Ecto neural progenitor cell (in vitro differentiated cells): ENCODE results near the gene WNT9A.
A peak's percentile ranks its signal among the peaks of the same experiment; 100 is the strongest.

Source experiments
- DNase-seq: peaks from one replicate; pipeline ENCODE4 v3.0.0-alpha.2; 2018; ENCODE audit warnings: low spot score

WNT9A gene

GRCh38 chr1:227941509-227942020 lies 6.2 kb downstream of the WNT9A start:
- DNase-seq, result peak; percentile 50

DNA sequence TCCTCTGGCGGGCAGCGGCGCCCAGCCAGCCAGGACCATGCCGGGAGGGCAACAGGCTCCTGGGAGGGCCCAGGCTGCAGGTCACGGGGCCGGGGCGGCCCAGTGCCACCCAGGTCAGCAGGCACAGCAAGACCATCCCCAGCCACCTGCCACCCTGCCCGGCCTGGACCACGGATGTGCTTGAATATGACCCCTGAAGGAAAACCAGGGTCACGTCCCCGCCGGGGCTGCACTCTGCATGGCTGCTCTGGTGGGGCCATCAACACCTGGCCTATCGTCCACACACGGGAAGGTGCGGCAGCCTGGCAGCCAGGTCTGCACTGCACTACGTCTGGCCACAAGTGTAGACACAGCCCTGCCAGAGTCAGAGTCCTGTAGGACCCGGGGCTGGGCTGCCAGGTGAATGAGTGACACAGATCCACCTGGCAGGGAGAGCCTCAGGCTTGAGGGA lies 6.9 kb downstream of the WNT9A start:
- peak; percentile 41 for DNase-seq

DNA sequence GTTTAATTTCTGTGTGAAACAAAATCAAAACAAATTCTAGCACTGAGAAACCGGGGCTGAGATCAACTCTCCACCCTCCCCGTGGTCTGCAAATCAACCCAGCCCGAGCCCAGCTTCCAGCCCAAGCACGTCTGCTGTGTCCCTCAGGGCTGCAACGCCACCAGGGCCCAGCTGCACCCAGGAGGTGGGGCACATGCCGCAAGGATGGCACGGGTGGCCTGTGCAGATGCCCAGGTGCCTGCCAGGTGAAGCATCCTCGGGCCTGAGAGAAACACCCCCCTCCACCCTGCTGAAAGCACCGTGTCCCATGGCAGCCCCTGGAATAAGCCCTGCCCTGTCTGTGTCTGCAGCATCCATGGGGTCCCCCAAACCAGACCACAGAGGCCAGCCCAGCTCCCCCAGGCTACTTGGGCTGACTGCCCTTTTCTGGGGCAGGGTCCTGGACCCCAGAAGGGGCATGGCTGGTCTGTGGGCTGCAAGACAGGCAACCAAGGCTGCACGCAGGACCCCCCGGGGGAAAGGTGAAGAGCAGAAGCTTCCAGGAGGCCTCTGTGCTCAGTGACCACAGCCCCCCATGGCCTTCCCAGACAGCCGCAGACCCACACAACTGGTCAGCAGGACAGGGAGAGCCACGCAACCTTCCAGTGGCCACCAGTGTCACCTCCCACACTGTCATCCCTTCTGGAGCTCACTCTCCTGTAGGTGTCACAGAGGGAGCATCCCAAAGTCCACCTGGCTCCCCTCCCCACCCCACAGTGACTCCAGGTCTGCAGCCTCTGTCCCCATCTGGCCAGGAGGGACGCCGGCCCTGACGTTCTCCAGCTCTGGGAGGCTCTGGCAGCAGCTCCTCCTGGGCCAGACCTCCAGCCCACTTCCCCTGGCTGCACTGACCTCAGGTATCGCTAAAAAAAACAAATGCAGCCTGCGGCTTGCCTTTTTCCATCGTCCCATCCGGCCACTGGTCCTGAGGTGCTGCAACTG lies 7.7 kb downstream of the WNT9A start:
- DNase-seq, result peak; percentile 39

- DNase-seq, result peak; percentile 48
Measured at GRCh38 chr1:227938911-227939790, 8.6 kb downstream of the WNT9A start.

DNA sequence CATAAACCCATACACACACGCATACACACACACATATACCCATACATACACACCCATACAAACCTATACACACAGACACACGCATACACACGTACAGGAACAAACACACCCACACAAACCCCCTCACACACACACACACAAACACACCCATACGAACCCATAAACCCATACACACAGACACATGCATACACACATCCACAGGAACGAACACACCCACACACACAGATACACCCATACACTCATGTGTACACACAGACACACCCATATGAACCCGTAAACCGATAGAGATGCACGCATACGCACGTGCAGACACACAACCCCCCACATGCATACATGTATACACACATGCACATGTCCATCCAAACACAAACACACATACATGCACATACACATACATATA lies 9.5 kb downstream of the WNT9A start:
- peak; percentile 27 for DNase-seq

- no peak for DNase-seq
Measured at GRCh38 chr1:227937838-227938145, 9.9 kb downstream of the WNT9A start.

GRCh38 chr1:227937031-227937837 lies 10.5 kb downstream of the WNT9A start:
- DNase-seq, result peak; percentile 40

- DNase-seq, result peak; percentile 34
Measured at GRCh38 chr1:227935826-227936225, 11.9 kb downstream of the WNT9A start.

DNA sequence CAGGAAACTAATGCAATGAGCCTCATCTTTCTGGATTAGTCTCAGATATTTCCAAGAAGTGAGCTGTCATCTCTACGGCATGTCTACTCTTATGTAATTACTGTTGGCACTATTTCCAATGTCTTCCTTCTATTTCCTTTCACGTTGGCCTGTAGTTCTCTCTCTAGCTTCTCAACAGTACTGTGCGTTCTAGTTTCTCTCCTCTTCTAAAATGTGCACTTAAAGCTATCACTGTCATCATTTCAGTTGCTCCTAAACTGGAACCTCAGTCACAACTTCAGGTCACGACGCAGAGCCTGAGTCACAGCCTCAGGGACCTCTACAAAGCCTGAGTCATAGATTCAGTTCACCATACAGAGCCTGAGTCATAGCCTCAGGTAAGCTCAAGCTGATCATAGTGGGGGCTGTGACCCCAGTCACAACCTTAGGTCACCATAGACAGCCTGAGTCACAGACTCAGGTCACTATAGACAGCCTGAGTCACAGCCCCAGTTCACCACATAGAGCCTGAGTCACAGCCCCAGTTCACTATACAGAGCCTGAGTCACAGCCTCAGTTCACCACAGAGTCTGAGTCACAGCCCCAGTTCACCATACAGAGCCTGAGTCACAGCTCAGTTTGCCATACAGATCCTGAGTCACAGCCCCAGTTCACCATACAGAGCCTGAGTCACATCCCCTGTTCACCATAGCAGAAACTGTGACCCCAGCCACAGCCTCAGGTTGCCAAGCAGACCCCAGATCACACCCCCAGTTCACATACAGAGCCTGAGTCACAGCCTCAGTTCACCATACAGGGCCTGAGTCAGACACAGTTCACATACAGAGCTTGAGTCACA lies 13.0 kb downstream of the WNT9A start:
- peak; percentile 19 for DNase-seq

- no peak for DNase-seq
Measured at GRCh38 chr1:227929751-227930472, 17.8 kb downstream of the WNT9A start.

DNA sequence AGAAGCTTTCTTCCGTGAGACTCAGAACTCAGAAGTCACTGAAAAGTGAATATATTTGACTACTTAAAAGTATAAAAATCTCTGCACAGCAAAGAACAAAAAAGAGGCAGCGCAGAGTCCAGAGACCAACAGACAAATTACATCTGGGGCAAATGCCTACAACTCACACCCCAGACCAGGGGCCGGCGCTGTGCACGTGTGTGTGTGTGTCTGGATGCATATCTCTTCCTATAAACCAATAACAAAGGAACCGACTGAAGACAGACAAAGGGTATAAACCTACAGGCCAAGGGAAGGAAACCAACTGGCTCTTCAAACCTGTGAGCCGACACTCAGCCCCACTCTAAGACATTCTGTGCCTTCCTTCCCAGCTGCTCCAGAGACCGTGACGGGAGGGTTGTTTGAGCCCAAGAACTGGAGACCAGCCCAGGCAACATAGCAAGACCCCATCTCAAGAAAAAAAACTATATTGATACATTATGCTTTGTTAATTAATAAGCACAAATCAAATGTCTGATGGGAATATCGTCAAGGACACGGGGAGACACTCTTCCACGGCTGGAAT lies 18.8 kb downstream of the WNT9A start:
- DNase-seq, result no peak

GRCh38 chr1:227927971-227928741 lies 19.6 kb downstream of the WNT9A start:
- no peak for DNase-seq

GRCh38 chr1:227926896-227927885 lies 20.5 kb downstream of the WNT9A start:
- no peak for DNase-seq

DNA sequence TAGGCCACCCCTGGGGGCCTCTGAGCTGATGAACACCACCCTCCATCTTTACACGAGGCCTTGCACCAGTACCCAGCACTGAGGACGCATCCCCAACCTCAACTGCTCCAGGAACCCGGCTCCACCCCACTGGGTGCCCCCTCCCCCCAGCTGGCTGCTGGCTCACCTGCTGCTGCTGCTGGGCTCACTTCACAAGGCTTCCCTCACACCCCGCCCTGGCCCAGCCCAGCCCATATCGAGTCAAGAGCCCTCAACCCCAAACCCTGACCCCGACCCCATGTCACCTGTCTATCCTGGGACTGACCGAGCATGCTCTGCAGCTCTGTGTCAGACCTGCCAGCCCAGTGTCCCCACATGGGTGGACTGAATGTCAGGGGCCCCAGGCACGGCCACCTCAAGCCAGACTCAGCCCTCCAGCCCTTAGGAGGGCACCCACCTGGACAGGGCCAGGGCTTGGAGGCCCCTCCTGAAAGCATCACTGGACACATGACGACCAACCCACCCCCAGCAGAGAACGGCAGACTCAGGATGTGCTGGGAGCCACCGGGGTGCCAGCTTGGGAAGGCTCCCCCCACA lies 21.4 kb downstream of the WNT9A start:
- DNase-seq, result no peak

GRCh38 chr1:227925582-227926198 lies 22.0 kb downstream of the WNT9A start:
- DNase-seq, result no peak

GRCh38 chr1:227924833-227925574 lies 22.7 kb downstream of the WNT9A start:
- no peak for DNase-seq
